ENCODE measurements around the gene SMARCB1.

Gene SMARCB1

GRCh38 chr22:23804781-23805291 is 18.1 kb downstream of the SMARCB1 start:
- no peak for DNase-seq

GRCh38 chr22:23806837-23807236 is 20.1 kb downstream of the SMARCB1 start:
- DNase-seq = no peak

- DNase-seq = no peak
Observed at GRCh38 chr22:23812378-23812777, 25.6 kb downstream of the SMARCB1 start.

GRCh38 chr22:23815541-23816155 is 28.9 kb downstream of the SMARCB1 start:
- no peak for DNase-seq

GRCh38 chr22:23816156-23816976 is 29.6 kb downstream of the SMARCB1 start:
- DNase-seq = no peak

- no peak for DNase-seq
Observed at GRCh38 chr22:23817146-23817545, 30.4 kb downstream of the SMARCB1 start.

- DNase-seq = no peak
Observed at GRCh38 chr22:23818541-23818940, 31.8 kb downstream of the SMARCB1 start.

GRCh38 chr22:23820748-23821211 is 34.0 kb downstream of the SMARCB1 start:
- DNase-seq = no peak

- DNase-seq = no peak
Observed at GRCh38 chr22:23822101-23822671, 35.4 kb downstream of the SMARCB1 start.

GRCh38 chr22:23823331-23823791 is 36.6 kb downstream of the SMARCB1 start:
- DNase-seq = no peak

- DNase-seq = no peak
Observed at GRCh38 chr22:23824476-23825245, 37.9 kb downstream of the SMARCB1 start.

GRCh38 chr22:23825246-23825905 is 38.6 kb downstream of the SMARCB1 start:
- DNase-seq = no peak

GRCh38 chr22:23826510-23827350 is 40.0 kb downstream of the SMARCB1 start:
- no peak for DNase-seq

GRCh38 chr22:23827351-23827995 is 40.7 kb downstream of the SMARCB1 start:
- DNase-seq = no peak

GRCh38 chr22:23828800-23829680 is 42.3 kb downstream of the SMARCB1 start:
- DNase-seq = no peak

GRCh38 chr22:23829845-23830372 is 43.1 kb downstream of the SMARCB1 start:
- no peak for DNase-seq

- DNase-seq = no peak
Observed at GRCh38 chr22:23831261-23831660, 44.5 kb downstream of the SMARCB1 start.

GRCh38 chr22:23831781-23832180 is 45.0 kb downstream of the SMARCB1 start:
- no peak for DNase-seq

GRCh38 chr22:23832226-23833016 is 45.7 kb downstream of the SMARCB1 start:
- no peak for DNase-seq

Data from NCI-H510A treated with DMSO at 0.1 percent for 48 hours (cell line).